H1 (cell line): ENCODE results near the gene DIP2C. TPM values are rescaled to one million over a fixed set of nuclear protein-coding genes. Genes with fewer than 3 reads are reported as not detected.

Experiments
- BCL11A ChIP-seq, 2 experiments: IDR thresholded peaks; one replicate each; pipeline ENCODE4 v1.6.1; 2011; ENCODE audit warnings: low read depth in 2 of 2, low read length in 2 of 2, mild to moderate bottlenecking in 2 of 2
- RNF2 ChIP-seq: fragments of 200-900, 300-1000 bp; sonication (generic); IDR thresholded peaks from 2 replicates; pipeline ENCODE4 v1.7.1; 2016; ENCODE audit warnings: borderline replicate concordance, low read depth, mild to moderate bottlenecking, antibody characterized with exemption, low read length; ENCODE audit not compliant: poor library complexity, severe bottlenecking; ENCODE audit errors: missing control alignments
- SP4 ChIP-seq: IDR thresholded peaks from 2 replicates; pipeline ENCODE4 v1.6.1; 2012; ENCODE audit warnings: low read length, inconsistent platforms
- polyA plus RNA-seq, 7 experiments: library from polyadenylated mRNA; depleted of rRNA in 3 of 7; stranded (reverse) in 5 of 7; unstranded in 2 of 7; fragments of >200 nt in 5 of 7; fragments of 200-250 nt in 2 of 7; gene quantifications; 1 replicate in 5 of 7; 2 replicates in 1 of 7; 4 replicates in 1 of 7; pipeline versions ENCODE4 v1.2.1 to v1.2.3, GENCODE V29; 2011 to 2013; ENCODE audit warnings: missing spikeins in 2 of 7, mixed read lengths in 2 of 7
- total RNA-seq: library from RNA; stranded (reverse); fragmentation: NEBNext Ultra II Directional; extraction: Animal tissue kit (Norgen Biotek cat#: 25700); gene quantifications from 2 replicates; pipeline ENCODE4 v1.2.1, GENCODE V29; 2021
- TF ChIP-seq, protein P1 (sequence below): IDR thresholded peaks from 2 replicates; pipeline ENCODE4 v1.6.1; 2012; ENCODE audit warnings: low read length, inconsistent platforms

Gene DIP2C
- total and polyA plus RNA-seq, 2 of the 8 experiments (the other 6 are each of a cell fraction or from before 2014, with no cell fraction given), result 3.8 to 9.3 TPM

DNA sequence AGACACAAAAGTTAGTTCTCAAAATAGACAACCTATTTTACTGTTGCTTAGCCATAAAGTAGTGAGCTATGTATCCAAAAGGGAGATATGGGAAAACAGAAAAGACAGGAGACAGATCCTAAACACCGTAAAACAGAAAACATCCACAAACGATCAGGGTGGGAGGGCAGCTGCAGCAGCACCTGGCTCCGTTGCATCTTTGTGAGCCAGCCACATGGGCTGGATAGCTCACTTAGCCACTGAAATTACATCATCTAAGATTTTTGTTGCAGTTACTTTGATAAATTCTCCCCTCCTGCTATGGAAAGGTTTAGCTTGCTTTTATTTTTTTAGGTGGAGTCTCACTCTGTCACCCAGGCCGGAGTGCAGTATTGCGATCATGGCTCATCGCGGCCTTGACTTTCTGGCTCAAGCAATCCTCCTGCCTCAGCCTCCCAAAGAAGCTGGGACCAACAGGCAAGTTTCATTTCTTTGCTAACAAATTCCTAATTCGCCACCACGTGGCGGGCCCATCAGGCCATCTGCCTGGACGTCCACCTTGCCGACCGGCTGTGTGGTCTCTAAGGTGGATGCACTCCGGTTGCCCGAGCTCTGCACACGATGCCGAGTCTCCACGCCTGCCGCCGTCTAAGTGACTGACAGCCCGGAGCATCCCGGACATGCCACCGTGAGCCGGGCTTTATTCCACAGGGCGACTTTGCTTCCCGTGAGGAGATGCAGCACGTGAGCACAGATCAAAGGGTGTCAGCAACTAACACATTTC lies 159.8 kb downstream of the DIP2C start (continued):
- TF ChIP-seq, protein P1, sequence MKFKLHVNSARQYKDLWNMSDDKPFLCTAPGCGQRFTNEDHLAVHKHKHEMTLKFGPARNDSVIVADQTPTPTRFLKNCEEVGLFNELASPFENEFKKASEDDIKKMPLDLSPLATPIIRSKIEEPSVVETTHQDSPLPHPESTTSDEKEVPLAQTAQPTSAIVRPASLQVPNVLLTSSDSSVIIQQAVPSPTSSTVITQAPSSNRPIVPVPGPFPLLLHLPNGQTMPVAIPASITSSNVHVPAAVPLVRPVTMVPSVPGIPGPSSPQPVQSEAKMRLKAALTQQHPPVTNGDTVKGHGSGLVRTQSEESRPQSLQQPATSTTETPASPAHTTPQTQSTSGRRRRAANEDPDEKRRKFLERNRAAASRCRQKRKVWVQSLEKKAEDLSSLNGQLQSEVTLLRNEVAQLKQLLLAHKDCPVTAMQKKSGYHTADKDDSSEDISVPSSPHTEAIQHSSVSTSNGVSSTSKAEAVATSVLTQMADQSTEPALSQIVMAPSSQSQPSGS, result no peak
- TF ChIP-seq BCL11A (IDR thresholded peaks at IDR 0.05; ENCODE audit: low read depth in 2 of 2, low read length in 2 of 2), result no peak
- no peak for TF ChIP-seq SP4
- TF ChIP-seq RNF2, result no peak
